Keratinocyte (primary cell): ENCODE results near the gene ZNF619.

ENCODE experiments used
- CTCF ChIP-seq, 3 experiments: IDR thresholded peaks in 1 of 3; conservative IDR thresholded peaks in 1 of 3; optimal IDR thresholded peaks in 1 of 3; 2 replicates in 2 of 3; 3 replicates in 1 of 3; pipeline versions ENCODE3 to v1.5.1; 2011; ENCODE audit warnings: low read length in 3 of 3, mild to moderate bottlenecking in 3 of 3, moderate library complexity in 2 of 3, control low read depth in 1 of 3, inconsistent platforms in 1 of 3; ENCODE audit not compliant: insufficient read depth in 2 of 3; ENCODE audit errors: extremely low read depth in 1 of 3
- EZH2 ChIP-seq: IDR thresholded peaks from one replicate; pipeline ENCODE4 v1.6.1; 2012; ENCODE audit warnings: inconsistent platforms, mild to moderate bottlenecking, low read length, moderate library complexity

DNA sequence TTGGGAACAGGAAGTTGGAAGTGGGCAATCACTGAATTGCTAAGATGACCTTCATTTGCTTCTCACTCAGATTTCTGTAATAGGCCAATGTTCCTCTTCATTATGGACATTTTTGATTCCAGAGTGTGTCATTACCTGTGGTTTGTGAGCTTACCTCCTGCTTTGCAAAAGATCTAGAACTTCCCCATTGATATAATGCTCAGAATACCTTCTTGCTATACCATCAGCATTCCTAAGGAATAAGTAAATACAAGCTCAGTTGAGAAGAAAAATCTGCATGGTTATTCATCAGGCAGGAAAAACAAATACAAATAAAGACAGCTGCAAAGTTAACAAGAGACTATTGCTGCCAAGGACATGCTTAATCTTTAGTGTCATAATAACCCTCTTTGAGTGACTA lies 25.4 kb upstream of the ZNF619 start:
- no peak for TF ChIP-seq CTCF (optimal IDR thresholded peaks at IDR 0.05 in 1 of 3, IDR thresholded peaks at IDR 0.05 in 1 of 3, conservative IDR thresholded peaks at IDR 0.05 in 1 of 3; ENCODE audit: extremely low read depth in 1 of 3, insufficient read depth in 2 of 3, low read length in 3 of 3)
- no peak for TF ChIP-seq EZH2
